Caki2 (cell line): ENCODE results near the gene NT5DC2. TPM values are rescaled to one million over a fixed set of nuclear protein-coding genes. Genes with fewer than 3 reads are reported as not detected.
"Not testable (repeated sequence)": the region's sequence is repeated elsewhere in the genome, so short reads cannot be mapped to it uniquely, and the experiment has no call there.

Experiments
- DNase-seq: peaks from one replicate; pipeline ENCODE4 v3.0.0-alpha.2; 2015; ENCODE audit warnings: low read depth
- in situ Hi-C: cut with HindIII; loops from 2 replicates; pipeline ENCODE4 v1.10.0; 2016; ENCODE audit warnings: low sequenced_read_pairs, low pct_unique_long_range_greater_than_20kb, mixed read lengths
- total RNA-seq: library from RNA; depleted of rRNA; stranded (reverse); fragments of >200 nt; shearing (Covaris generic); gene quantifications from 2 replicates; pipeline ENCODE4 v1.2.3, GENCODE V29; 2014; ENCODE audit warnings: low replicate concordance

Gene NT5DC2
- total RNA-seq, 1 experiment from 2014 or later: 14.4 TPM

DNA sequence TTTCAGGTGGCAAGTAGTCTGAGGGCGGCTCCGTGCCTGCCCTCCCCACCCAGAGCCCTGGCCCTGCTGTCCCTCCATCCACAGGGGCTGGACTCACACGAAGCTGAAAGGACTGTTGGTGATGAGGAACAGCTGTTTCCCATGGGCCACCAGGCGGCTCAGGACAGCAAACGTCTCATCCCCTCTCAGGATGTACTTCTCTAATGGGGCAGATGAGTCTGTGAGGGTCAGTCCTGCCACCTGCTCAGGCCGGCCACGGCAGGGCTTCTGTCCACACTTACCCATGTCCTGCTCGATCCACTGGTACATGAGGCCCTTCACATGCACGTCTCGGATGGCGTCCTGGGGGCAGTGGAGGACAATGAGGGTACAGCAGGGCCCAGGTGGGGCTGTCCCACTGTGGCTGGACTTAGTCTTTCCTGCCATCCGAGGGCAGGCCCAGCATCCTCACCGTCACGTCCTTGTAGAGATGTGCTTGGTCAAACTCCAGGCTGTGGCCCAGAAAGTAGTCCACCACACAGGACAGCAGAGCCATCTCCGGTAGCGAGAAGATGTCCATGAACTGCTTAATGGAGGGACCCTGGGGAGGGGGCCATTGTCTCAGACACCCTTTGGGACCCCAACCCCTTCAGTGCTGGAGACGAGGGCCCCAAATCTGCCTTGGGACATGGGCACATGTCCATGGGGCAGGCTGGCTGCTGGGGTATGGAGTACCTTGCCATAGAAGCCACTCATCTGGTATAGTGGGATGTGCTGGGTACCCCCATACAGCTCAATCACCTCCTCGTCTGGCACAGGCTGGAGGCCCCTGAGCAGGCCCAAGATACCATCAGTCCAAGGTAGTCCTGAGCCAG lies 5.7 kb downstream of the NT5DC2 start:
- in situ Hi-C loops: no loop called here

GRCh38 chr3:52527039-52527731 lies 6.5 kb downstream of the NT5DC2 start:
- no peak for DNase-seq
- in situ Hi-C loops: no loop called here

More for the DNA sequence above, 5.7 kb downstream of the NT5DC2 start:
- DNase-seq: no peak

GRCh38 chr3:52526671-52527038 lies 7.0 kb downstream of the NT5DC2 start:
- DNase-seq, in situ Hi-C loops: not testable (repeated sequence)

- in situ Hi-C loops: no loop called here
- DNase-seq: no peak
Observed at GRCh38 chr3:52525680-52526561, 7.7 kb downstream of the NT5DC2 start.

GRCh38 chr3:52524752-52525679 lies 8.6 kb downstream of the NT5DC2 start:
- in situ Hi-C loops: no loop called here
- no peak for DNase-seq

- DNase-seq: no peak
- in situ Hi-C loops: no loop called here
Observed at GRCh38 chr3:52524258-52524751, 9.4 kb downstream of the NT5DC2 start.

GRCh38 chr3:52523386-52524257 lies 10.0 kb downstream of the NT5DC2 start:
- in situ Hi-C loops: no loop called here
- no peak for DNase-seq

DNA sequence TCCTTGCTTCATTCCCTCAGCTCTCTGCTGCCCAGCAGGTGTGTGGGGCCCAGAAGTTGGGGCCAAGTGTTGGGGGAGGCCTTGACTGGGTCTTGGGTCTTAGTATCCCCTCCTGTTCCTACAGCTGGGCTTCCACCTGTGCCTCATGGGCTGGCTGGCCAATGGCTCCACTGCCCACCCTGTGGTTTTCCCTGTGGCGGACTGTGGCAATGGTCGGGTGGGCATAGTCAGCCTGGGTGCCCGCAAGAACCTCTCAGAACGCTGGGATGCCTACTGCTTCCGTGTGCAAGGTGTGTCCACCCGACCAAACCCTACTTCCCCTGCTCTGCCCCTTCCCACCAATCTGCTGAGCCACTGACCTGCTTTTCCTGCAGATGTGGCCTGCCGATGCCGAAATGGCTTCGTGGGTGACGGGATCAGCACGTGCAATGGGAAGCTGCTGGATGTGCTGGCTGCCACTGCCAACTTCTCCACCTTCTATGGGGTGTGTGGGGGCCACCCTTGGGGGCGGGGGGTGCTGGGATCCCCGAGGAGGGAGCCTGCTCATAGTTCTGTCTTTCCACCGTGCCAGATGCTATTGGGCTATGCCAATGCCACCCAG lies 10.9 kb downstream of the NT5DC2 start:
- no peak for DNase-seq
- in situ Hi-C loops: no loop called here

DNA sequence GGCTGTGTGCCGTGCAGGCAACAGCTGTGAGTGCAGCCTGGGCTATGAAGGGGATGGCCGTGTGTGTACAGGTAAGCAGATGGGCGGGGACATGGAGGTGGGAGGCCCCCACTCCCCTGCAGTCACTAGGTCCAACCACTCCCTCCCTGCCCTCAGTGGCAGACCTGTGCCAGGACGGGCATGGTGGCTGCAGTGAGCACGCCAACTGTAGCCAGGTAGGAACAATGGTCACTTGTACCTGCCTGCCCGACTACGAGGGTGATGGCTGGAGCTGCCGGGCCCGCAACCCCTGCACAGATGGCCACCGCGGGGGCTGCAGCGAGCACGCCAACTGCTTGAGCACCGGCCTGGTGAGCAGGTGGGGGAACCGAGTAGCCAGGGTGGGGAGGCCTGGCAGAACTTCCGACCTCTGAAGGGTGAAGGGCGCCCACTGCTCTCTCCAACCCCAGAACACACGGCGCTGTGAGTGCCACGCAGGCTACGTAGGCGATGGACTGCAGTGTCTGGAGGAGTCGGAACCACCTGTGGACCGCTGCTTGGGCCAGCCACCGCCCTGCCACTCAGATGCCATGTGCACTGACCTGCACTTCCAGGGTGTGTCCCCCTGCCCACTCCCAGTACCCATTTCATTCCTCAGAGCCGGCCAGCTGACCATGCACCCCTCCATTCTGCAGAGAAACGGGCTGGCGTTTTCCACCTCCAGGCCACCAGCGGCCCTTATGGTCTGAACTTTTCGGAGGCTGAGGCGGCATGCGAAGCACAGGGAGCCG lies 11.6 kb downstream of the NT5DC2 start:
- DNase-seq: no peak
- in situ Hi-C loops: no loop called here

- no peak for DNase-seq
- in situ Hi-C loops: no loop called here
Observed at GRCh38 chr3:52521488-52521824, 12.2 kb downstream of the NT5DC2 start.

DNA sequence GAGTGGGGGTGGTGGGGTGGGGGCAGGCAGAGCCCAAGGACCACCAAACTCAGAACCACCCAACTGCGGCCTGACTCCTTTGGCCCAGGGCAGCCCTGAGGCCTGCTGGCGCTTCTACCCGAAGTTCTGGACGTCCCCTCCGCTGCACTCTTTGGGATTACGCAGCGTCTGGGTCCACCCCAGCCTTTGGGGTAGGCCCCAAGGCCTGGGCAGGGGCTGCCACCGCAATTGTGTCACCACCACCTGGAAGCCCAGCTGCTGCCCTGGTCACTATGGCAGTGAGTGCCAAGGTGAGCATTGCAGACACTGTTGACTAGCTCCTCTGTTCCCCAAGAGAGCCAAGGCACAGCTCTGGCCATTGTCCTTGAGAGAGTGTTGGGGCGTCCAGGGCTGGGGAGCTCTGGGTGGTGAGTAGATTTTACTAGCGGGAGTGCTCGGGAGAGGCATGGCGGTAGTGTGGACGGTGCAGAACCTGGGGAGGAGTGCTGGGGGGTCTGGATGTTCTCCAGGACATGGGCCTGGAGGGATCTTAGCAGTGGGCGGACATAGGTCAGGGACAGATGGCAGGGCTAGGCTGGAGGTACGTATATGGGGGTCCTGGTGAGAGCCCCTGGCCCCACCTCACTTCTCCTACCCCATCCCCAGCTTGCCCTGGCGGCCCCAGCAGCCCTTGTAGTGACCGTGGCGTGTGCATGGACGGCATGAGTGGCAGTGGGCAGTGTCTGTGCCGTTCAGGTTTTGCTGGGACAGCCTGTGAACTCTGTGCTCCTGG lies 12.8 kb downstream of the NT5DC2 start:
- no peak for DNase-seq
- in situ Hi-C loops: no loop called here

DNA sequence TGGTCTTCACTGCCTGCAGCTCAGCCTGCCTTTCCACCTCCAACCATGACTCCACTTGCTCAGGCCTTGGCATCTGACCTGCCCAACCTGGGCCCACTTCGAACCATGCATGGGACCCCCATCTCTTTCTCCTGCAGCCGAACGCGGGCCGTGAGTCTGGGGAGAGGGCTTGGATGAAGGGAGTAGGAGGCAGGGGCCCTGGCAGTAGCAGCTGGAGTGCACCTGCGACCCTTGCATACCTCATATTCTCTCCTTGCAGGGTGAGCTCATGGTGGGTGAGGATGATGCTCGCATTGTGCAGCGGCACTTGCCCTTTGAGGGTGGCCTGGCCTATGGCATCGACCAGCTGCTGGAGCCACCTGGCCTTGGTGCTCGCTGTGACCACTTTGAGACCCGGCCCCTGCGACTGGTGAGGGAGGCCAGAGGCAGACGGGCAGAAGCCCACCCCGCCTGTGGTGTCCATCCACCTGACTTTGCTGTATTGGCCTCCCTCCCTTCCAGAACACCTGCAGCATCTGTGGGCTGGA lies 13.5 kb downstream of the NT5DC2 start:
- in situ Hi-C loops: no loop called here
- DNase-seq: no peak

GRCh38 chr3:52519445-52520140 lies 14.1 kb downstream of the NT5DC2 start:
- DNase-seq: no peak
- in situ Hi-C loops: no loop called here

DNA sequence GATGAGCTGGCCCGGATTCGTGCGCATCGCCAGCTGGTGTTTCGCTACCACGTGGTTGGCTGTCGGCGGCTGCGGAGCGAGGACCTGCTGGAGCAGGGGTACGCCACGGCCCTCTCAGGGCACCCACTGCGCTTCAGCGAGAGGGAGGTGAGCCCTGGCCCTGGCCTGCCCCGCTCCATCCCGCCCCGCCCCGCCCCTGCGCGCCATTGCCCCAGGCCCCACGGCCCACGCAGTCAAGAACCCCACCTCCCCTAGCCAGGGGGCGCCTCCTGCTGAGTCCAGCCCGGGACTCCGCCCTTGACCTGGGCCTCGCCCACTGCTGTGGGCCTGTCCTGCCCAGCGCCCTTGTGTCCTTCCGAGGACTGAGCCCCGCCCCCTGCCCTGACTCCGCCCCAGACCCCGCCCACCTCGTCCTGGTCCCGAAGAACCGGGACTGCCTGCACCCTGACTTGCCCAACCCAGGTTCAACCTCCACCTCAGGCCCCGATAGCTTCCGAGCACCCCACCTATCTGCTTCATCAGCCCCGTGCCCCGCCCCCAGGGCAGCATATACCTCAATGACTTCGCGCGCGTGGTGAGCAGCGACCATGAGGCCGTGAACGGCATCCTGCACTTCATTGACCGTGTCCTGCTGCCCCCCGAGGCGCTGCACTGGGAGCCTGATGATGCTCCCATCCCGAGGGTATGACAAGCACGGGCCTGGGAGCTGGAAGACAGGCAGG lies 14.8 kb downstream of the NT5DC2 start:
- in situ Hi-C loops: no loop called here
- no peak for DNase-seq
